A549 treated with Mapracorat at 1 μM for 4 hours (cell line): ENCODE measurements around the gene RAD17. TPM values are rescaled to one million over a fixed set of nuclear protein-coding genes. Genes with fewer than 3 reads are reported as not detected.

Experiments
- total RNA-seq: library from RNA; stranded (reverse); fragments of 200-300 nt; extraction: Qiagen RNA extraction; gene quantifications from 5 replicates; pipeline ENCODE4 v1.2.3, GENCODE V29; 2022

RAD17 gene, protein sequence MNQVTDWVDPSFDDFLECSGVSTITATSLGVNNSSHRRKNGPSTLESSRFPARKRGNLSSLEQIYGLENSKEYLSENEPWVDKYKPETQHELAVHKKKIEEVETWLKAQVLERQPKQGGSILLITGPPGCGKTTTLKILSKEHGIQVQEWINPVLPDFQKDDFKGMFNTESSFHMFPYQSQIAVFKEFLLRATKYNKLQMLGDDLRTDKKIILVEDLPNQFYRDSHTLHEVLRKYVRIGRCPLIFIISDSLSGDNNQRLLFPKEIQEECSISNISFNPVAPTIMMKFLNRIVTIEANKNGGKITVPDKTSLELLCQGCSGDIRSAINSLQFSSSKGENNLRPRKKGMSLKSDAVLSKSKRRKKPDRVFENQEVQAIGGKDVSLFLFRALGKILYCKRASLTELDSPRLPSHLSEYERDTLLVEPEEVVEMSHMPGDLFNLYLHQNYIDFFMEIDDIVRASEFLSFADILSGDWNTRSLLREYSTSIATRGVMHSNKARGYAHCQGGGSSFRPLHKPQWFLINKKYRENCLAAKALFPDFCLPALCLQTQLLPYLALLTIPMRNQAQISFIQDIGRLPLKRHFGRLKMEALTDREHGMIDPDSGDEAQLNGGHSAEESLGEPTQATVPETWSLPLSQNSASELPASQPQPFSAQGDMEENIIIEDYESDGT
- total RNA-seq: 15.3 to 18.0 TPM (median 16.6 TPM) in 5 replicates

GRCh38 chr5:69369340-69370121 lies at the start of gene RAD17, which contains the start of the genes AK6 and TAF9:
TSS of gene RAD17 (plus strand) at chr5:69369818. CDS start at chr5:69372209, 2,391 bp downstream.
TSS of gene AK6 (minus strand) at chr5:69369520. CDS start at chr5:69369490, 30 bp downstream.
TSS of gene TAF9 (minus strand) at chr5:69369520. CDS start at chr5:69365737, 3,783 bp downstream.

DNA sequence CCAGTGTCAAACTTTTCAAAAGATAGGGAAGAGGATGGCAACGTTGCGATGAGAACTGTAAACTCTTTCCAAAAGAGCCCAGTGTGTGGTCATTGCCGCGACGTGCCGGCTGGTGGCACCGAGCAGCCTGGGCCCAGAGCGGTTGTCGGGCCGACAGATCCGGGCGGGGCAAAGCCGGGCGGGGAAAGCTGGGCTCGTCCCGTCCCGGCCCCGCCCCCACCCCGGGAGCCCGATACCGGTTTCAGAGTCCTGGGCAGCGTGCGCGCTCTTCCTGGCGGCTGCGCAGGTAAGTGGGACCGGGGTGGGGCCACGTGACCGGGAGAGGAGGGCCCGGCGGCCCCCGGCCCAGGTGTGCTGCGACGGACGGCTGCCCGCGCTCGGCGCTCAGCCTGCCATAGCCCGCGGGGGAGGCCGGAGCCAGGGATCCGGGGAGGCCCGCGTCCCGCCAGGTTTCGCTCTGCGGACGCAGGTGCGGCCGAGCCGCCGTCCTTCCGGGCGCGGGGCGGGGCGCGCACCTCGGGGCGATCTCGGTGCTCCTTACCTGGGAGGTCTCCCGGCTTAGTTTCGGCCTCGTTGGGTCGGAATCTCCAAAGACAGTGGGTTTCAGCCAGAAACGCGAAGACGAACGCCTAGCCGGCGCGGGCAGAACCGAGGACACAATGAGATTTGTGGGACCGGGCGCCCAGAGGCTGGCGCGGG lies 45.4 kb downstream of the RAD17 start, which contains the start of gene MARVELD2:
Gene MARVELD2, plus strand, starts transcription at position 232 of the 699 bp plus-strand sequence. CDS start 4,270 bp downstream, outside the sequence.

Other genes with a start within 250 kb of the RAD17 start
- gene CCNB1, start 202.7 kb upstream of the RAD17 start, total RNA-seq: 247 to 288 TPM (median 262 TPM) in 5 replicates
- 26.7 to 30.8 TPM (median 28.2 TPM) in 5 replicates for gene CENPH, start 180.2 kb upstream of the RAD17 start, total RNA-seq
- gene CDK7, start 134.9 kb upstream of the RAD17 start, total RNA-seq: 50.2 to 60.9 TPM (median 54.2 TPM) in 5 replicates
- gene CCDC125, start 37.0 kb upstream of the RAD17 start, total RNA-seq: 2.8 to 4.0 TPM (median 3.3 TPM) in 5 replicates
- 45.7 to 56.1 TPM (median 50.7 TPM) in 5 replicates for gene AK6, start 298 bp upstream of the RAD17 start, total RNA-seq
- 122 to 148 TPM (median 124 TPM) in 5 replicates for gene TAF9, start 298 bp upstream of the RAD17 start, total RNA-seq
- 2.2 to 3.0 TPM (median 2.5 TPM) in 5 replicates for gene MARVELD2, start 45.3 kb downstream of the RAD17 start, total RNA-seq
- 7.9 to 13.0 TPM (median 10.1 TPM) in 5 replicates for gene OCLN, start 123.0 kb downstream of the RAD17 start, total RNA-seq
- gene GTF2H2C, start 190.4 kb downstream of the RAD17 start, total RNA-seq: 31.0 to 36.8 TPM (median 33.6 TPM) in 5 replicates